Astrocyte (in vitro differentiated cells and primary cell): ENCODE data around the gene YTHDC2. TPM values are rescaled to one million over a fixed set of nuclear protein-coding genes. Genes with fewer than 3 reads are reported as not detected.

Experiments
- DNase-seq: peaks from one replicate; pipeline ENCODE4 v3.0.0-alpha.2; 2010; ENCODE audit warnings: low read depth
- FAIRE-seq: peaks from 2 replicates; lab custom pipeline; 2011; peaks lifted over from hg19 to GRCh38; lab: Jason Lieb, UNC
- H2AFZ ChIP-seq: 2 replicates; pipeline ENCODE4 v1.6.0; 2012; ENCODE audit warnings: low read depth, low read length, inconsistent platforms
- H3K27ac ChIP-seq: 2 replicates; pipeline ENCODE4 v1.5.1; 2011; ENCODE audit warnings: low read depth, low read length, inconsistent platforms
- H3K27me3 ChIP-seq: 2 replicates; pipeline ENCODE4 v1.6.0; 2011; ENCODE audit warnings: low read length, inconsistent platforms; ENCODE audit not compliant: insufficient read depth
- H3K36me3 ChIP-seq: 2 replicates; pipeline ENCODE4 v1.5.1; 2011; ENCODE audit warnings: low read length, inconsistent platforms; ENCODE audit not compliant: insufficient read depth
- H3K4me1 ChIP-seq: 2 replicates; pipeline ENCODE4 v1.5.1; 2011; ENCODE audit warnings: low read length, inconsistent platforms; ENCODE audit not compliant: insufficient read depth
- H3K4me2 ChIP-seq: 2 replicates; pipeline ENCODE4 v1.6.0; 2012; ENCODE audit warnings: low read length, inconsistent platforms
- H3K4me3 ChIP-seq: 2 replicates; pipeline ENCODE4 v1.5.1; 2011; ENCODE audit warnings: low read depth, mild to moderate bottlenecking, low read length, inconsistent platforms; ENCODE audit not compliant: insufficient read depth
- H3K79me2 ChIP-seq: 2 replicates; pipeline ENCODE4 v1.6.0; 2012; ENCODE audit warnings: mild to moderate bottlenecking, low read length, inconsistent platforms; ENCODE audit not compliant: insufficient read depth
- H3K9ac ChIP-seq: 2 replicates; pipeline ENCODE4 v1.6.0; 2012; ENCODE audit warnings: mild to moderate bottlenecking, low read length, inconsistent platforms
- H3K9me3 ChIP-seq: 2 replicates; pipeline ENCODE4 v1.5.1; 2012; ENCODE audit warnings: low read depth, mild to moderate bottlenecking, low read length, inconsistent platforms; ENCODE audit not compliant: insufficient read depth
- H4K20me1 ChIP-seq: 2 replicates; pipeline ENCODE4 v1.6.0; 2012; ENCODE audit warnings: low read length, inconsistent platforms; ENCODE audit not compliant: insufficient read depth
- H3K27ac Mint-ChIP-seq: one replicate; pipeline ENCODE4 v1.8.0; 2021; ENCODE audit warnings: mild to moderate bottlenecking, mixed read lengths; ENCODE audit not compliant: unreplicated experiment
- H3K27me3 Mint-ChIP-seq: one replicate; pipeline ENCODE4 v1.8.0; 2021; ENCODE audit warnings: low read depth, mixed read lengths; ENCODE audit not compliant: unreplicated experiment
- H3K36me3 Mint-ChIP-seq: one replicate; pipeline ENCODE4 v1.8.0; 2021; ENCODE audit warnings: low read depth, mixed read lengths; ENCODE audit not compliant: unreplicated experiment
- H3K4me1 Mint-ChIP-seq: one replicate; pipeline ENCODE4 v1.8.0; 2021; ENCODE audit warnings: low read depth, mixed read lengths; ENCODE audit not compliant: unreplicated experiment
- H3K4me3 Mint-ChIP-seq: one replicate; pipeline ENCODE4 v1.8.0; 2021; ENCODE audit warnings: mild to moderate bottlenecking, moderate library complexity, mixed read lengths; ENCODE audit not compliant: unreplicated experiment
- H3K9me3 Mint-ChIP-seq: one replicate; pipeline ENCODE4 v1.8.0; 2021; ENCODE audit warnings: mild to moderate bottlenecking, mixed read lengths; ENCODE audit not compliant: unreplicated experiment
- CTCF ChIP-seq: IDR thresholded peaks from 2 replicates; pipeline ENCODE4 v1.5.1; 2011; ENCODE audit warnings: low read depth, mild to moderate bottlenecking, inconsistent platforms, low read length, moderate library complexity; ENCODE audit not compliant: insufficient read depth
- EZH2 ChIP-seq: IDR thresholded peaks from 2 replicates; pipeline ENCODE4 v1.6.1; 2012; ENCODE audit warnings: mild to moderate bottlenecking, low read length, inconsistent platforms; ENCODE audit not compliant: insufficient read depth
- total RNA-seq: library from RNA; stranded (reverse); gene quantifications from 2 replicates; pipeline ENCODE4 v1.2.1, GENCODE V29; 2021

Gene YTHDC2
- total RNA-seq, 1 donor from 2014 or later, result 21.2 TPM

GRCh38 chr5:113574417-113574816 lies 60.9 kb downstream of the YTHDC2 start:
- peaks cover 17% of the 10 kb centered on the region for H3K4me1 Mint-ChIP-seq
- peaks cover 12% of the 10 kb centered on the region for H3K4me1 ChIP-seq
- TF ChIP-seq EZH2 (no peak), CTCF (no peak)
- H3K79me2 ChIP-seq, result no peaks in the 10 kb centered on the region
- peaks cover 30% of the 10 kb centered on the region for H3K36me3 Mint-ChIP-seq
- H3K4me3 ChIP-seq, result no peak overlapping the region
- peak overlapping the region; percentile 41 for H3K4me2 ChIP-seq
- H3K4me3 Mint-ChIP-seq, result no peak overlapping the region
- peaks cover 8% of the 10 kb centered on the region for H4K20me1 ChIP-seq
- no peaks in the 10 kb centered on the region for H3K27me3 Mint-ChIP-seq
- H3K27me3 ChIP-seq, result no peaks in the 10 kb centered on the region
- no peak overlapping the region for H2AFZ ChIP-seq
- H3K27ac Mint-ChIP-seq, result peak overlapping the region; percentile 88
- peak overlapping the region; percentile 55 for H3K9ac ChIP-seq
- peaks cover 16% of the 10 kb centered on the region for H3K9me3 Mint-ChIP-seq
- peaks cover 3% of the 10 kb centered on the region for H3K36me3 ChIP-seq
- peak; percentile 85 for FAIRE-seq
- DNase-seq, result peak; percentile 96
- H3K9me3 ChIP-seq, result no peaks in the 10 kb centered on the region
- peak overlapping the region; percentile 85 for H3K27ac ChIP-seq

- Histone ChIP-seq H3K4me2 (peak overlapping the region; percentile 41), H3K27ac (peak overlapping the region; percentile 85), H2AFZ (no peak overlapping the region), H3K79me2 (no peaks in the 10 kb centered on the region), H3K4me3 (no peak overlapping the region), H3K27me3 (no peaks in the 10 kb centered on the region), H3K9ac (peak overlapping the region; percentile 49), H3K4me1 (peaks cover 12% of the 10 kb centered on the region), H4K20me1 (peaks cover 8% of the 10 kb centered on the region), H3K36me3 (peaks cover 5% of the 10 kb centered on the region), H3K9me3 (no peaks in the 10 kb centered on the region)
- peak overlapping the region; percentile 88 for H3K27ac Mint-ChIP-seq
- H3K27me3 Mint-ChIP-seq, result no peaks in the 10 kb centered on the region
- TF ChIP-seq CTCF (no peak), EZH2 (no peak)
- peaks cover 17% of the 10 kb centered on the region for H3K4me1 Mint-ChIP-seq
- H3K9me3 Mint-ChIP-seq, result peaks cover 16% of the 10 kb centered on the region
- no peak overlapping the region for H3K4me3 Mint-ChIP-seq
- DNase-seq (no peak), FAIRE-seq (no peak)
- peaks cover 30% of the 10 kb centered on the region for H3K36me3 Mint-ChIP-seq
These were observed 61.6 kb downstream of the YTHDC2 start for GRCh38 chr5:113575074-113575473.

DNA sequence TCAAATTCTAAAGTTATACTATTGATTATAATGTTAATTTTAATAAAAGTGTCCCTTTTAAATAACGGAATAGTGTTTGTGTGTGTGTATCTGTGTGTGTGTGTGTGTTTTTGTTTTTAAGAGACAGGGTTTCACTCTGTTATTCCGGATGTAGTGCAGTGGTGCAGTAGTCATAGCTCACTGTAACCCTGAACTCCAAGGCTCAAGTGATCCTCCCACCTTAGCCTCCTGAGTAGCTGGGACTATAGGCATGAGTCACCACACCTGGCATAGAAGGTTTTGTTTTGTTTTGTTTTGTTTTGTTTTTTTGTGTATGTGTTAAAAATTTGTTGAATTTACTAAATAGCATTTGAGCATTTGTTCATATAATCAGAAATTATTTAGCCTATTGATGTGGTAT lies 64.6 kb downstream of the YTHDC2 start:
- no peak for FAIRE-seq
- H3K9ac ChIP-seq, result no peak overlapping the region
- H3K27me3 Mint-ChIP-seq, result no peaks in the 10 kb centered on the region
- no peaks in the 10 kb centered on the region for H3K9me3 ChIP-seq
- no peak overlapping the region for H3K4me2 ChIP-seq
- peaks cover 12% of the 10 kb centered on the region for H3K4me1 ChIP-seq
- no peak overlapping the region for H3K4me3 Mint-ChIP-seq
- H3K4me1 Mint-ChIP-seq, result peaks cover 17% of the 10 kb centered on the region
- DNase-seq, result no peak
- peaks cover 8% of the 10 kb centered on the region for H4K20me1 ChIP-seq
- no peak overlapping the region for H2AFZ ChIP-seq
- no peak overlapping the region for H3K27ac Mint-ChIP-seq
- H3K79me2 ChIP-seq, result no peaks in the 10 kb centered on the region
- H3K36me3 ChIP-seq, result peaks cover 13% of the 10 kb centered on the region
- H3K9me3 Mint-ChIP-seq, result peaks cover 3% of the 10 kb centered on the region
- no peaks in the 10 kb centered on the region for H3K27me3 ChIP-seq
- TF ChIP-seq EZH2 (no peak), CTCF (no peak)
- no peak overlapping the region for H3K27ac ChIP-seq
- peaks cover 14% of the 10 kb centered on the region for H3K36me3 Mint-ChIP-seq
- H3K4me3 ChIP-seq, result no peak overlapping the region
